ENCODE data around the gene LIPC.

The LIPC gene

DNA sequence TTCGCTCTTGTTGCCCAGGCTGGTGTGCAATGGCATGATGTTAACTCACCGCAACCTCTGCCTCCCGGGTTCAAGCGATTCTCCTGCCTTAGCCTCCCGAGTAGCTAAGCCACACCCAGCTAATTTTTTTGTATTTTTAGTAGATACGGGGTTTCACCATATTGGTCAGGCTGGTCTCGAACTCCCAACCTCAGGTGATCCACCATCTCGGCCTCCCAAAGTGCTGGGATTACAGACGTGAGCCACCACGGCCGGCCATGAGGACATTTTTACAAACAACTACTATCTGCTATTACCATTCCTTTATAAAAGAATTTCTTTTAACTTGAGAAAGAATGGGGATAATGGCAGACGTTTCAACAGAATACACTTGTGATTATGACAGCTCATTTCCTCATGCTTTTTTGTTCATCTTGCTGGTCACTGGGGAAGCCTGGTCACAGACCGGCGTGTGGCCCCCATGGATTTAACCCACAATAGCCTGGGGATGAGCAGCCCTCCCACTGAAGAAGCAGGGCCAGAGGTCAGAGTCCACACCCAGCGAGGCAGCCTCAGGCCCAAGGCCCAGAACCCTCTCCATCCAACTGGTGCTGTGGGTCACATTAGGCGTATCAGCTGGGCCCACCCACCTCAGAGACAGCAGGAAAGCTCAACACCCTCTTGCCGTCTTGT, 112.0 kb downstream of the LIPC start:
- no peak for DNase-seq

DNA sequence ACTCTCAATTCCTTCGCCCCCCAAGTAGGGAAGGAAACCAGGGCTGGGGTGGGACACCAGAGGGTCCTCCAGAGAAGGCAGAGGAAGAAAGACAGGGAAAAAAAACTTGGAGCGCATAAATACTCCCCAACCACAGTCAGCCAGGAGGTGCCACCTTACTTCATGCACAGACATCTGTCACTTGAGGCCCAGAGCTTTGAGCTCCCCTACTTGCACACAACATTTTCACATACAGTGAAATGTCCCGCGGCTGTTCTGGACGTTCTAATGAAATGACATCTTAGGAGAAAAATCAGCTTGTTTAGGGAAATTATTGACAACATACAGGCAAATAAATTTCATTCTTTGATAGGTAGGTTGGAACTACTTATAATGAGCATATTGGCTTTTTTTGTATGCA, 113.0 kb downstream of the LIPC start:
- no peak for DNase-seq

DNA sequence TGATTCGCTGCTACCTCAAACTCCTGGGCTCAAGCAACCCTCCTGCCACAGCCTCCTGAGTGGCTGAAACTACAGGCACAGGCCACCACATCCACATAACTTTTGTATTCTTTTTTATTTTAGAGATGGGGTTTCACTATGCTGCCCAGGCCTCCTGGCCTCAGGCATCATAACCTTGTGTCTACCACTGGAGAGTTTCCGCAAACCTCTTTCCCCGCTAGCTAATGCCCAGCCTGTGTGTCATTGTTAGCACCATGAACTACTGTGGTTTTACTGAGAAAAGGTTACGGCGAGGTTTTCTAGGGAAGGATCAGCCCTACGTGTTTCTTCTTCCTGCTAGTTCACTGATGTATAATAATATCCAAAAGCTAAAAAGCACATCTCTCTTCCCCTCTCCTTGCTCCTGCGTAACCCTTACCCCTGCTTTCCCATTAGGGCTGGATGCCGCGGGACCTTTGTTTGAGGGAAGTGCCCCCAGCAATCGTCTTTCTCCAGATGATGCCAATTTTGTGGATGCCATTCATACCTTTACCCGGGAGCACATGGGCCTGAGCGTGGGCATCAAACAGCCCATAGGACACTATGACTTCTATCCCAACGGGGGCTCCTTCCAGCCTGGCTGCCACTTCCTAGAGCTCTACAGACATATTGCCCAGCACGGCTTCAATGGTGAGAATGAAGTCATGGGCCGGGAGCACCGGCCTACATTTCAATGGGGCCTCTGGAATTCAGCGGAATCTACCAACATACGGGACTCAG, 113.7 kb downstream of the LIPC start:
- DNase-seq: no peak

DNA sequence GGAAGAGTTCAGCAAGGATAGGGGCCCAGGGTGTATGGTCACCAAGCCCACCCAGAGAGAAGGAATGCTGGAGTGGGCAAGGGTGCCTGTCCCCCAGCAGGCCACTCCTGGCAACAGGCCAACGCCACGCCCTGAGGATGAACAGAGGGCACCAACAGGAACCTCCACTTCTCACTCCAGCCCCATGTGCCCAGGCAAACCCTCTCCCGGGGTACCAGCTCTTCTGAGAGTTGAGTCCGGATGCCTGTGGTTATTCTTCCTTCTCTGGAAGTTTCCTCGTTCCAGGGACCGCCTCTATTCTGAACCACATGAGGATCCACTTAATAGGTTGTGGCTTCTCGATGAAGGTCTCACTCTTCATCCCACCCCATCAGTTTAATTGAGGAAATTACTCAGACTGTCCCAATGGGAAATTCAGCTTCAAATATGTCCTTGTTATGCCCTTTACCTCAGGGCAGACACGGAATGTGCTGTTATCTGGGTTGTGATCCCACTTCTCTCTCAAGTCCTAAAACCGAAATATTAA, 114.3 kb downstream of the LIPC start:
- no peak for DNase-seq

DNA sequence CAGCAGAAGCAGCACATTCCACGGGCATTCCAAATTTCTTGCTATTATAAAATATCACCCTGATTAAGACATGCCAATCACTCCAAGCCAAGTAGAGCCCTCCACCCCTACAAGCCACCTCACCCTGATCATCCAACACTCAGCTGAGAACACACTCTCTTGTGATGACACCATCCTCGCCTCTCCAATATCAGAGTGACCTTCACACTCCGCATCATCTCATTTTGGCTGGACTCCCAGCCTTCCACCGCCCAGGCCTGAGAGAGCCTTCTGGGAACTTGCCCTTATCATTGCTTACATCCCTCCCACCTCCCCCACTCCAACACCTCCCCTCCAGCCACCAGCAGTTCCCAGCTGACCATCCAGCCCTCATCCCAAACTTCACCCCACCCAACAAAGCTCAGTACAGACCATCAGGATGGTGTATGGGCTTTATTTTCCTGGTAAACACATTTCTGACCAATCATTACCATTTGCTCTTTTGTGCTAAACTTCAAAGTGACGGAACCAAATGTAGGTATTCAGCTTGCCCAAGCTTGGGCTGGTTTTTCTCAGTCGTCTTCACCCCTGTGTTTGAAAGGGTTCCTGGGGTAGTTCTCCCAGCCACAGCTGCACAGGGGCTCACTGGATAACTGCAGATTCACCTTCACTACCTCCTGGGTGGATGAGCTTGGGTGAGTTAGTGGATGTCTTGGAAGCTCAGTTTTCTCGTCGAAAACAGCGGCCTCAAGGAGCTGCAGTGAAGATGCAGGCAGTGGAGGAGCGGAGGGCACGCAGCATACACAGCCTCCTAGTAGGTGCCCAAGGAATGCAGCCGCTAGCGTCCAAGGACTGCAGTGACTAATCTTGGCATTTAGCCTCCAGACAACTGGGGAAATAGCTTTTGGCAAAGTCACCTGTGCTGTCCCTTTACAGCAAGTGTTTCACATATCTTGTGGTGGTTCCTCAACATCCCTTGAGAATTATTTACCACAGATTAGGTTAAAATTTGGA, 115.1 kb downstream of the LIPC start:
- DNase-seq: no peak

DNA sequence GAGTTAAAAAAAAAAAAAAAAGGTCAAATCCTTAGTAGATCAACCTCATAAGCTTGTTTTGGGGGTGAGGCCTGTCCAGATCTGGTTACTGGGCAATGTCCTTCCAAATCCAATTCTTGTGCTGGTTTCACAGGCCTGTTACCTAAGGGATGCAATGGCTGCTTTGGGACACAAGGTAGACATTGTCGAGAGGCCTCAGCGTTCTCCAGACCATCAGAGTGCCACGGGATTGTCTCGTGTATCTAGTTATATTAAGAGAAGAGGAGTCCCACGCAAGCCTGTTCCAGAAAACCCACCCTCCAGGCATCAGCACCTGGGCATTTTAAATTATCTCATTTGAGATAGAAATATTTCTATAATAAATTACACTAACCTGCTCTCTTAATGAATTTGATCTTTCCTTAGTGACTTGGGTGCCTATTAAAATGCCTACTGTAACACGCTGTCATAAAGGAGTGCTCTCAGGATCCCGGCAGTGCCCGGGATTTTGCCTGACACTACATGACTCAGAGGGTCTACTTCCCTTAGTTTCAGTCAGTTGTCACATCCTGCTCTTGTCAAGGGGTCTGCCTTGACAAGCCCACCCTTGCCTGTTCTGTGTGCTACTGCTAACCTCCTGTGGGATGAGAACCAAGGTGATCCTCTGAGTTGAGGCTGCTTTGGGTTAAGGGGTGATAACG, 116.0 kb downstream of the LIPC start:
- DNase-seq: no peak

DNA sequence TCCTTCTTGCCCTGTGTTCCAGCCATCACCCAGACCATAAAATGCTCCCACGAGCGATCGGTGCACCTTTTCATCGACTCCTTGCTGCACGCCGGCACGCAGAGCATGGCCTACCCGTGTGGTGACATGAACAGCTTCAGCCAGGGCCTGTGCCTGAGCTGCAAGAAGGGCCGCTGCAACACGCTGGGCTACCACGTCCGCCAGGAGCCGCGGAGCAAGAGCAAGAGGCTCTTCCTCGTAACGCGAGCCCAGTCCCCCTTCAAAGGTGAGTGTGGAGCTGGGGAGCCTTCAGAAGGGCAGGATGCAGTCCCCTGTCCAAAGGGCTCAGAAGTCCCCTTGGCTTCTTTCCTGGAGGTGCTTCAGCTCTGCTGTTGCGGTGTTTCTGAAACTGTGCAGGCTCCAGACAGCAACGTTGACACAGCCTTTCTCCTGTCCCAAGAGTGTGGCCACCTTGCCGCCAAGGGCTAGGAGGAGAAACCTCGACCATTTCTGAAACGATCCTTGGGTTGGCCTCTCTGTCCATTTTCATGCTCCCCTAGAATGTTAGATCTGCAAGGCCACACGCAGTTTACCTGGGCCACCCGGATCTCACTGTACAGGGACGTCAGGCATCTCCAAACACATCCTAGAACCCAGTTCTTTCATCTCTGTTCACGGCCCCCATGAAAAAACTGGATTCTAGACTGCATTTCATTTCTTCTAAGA, 116.7 kb downstream of the LIPC start:
- no peak for DNase-seq

DNA sequence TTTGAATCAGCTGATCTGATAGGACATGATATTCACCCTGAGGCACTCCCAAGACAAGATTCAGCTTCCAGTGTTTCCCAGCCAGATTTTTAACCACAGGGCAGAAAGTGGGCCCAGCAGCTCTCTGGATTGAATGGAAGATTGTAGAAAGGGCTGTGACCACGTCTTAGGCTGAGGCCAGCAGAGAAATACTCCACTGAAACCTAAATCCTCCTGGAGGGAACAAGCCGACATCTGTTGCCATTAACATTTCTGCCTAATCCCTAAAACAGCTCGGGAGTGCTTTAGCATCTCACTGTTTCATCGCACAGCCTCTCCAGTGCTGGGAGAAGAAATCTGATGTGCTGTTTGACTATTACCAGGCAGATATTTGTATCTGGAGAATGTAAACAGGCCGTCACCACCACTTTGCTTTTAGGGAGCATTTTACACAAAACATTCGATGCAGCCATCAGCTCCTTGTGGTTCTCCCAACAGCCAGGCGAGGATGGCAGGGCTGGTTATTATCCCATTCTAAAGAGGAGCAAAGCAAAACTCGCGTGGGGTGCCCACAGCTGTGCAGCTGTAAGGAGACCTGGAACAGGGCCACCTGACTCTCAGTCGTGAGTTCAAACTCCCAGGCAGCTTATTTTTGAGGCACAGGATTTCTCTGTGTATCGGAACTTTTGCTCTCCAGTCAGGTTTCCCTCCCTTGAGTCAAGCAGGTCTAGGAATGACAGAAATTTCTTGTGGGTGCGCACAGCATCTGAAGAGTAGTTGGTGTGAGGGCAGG, 117.4 kb downstream of the LIPC start:
- DNase-seq: no peak

DNA sequence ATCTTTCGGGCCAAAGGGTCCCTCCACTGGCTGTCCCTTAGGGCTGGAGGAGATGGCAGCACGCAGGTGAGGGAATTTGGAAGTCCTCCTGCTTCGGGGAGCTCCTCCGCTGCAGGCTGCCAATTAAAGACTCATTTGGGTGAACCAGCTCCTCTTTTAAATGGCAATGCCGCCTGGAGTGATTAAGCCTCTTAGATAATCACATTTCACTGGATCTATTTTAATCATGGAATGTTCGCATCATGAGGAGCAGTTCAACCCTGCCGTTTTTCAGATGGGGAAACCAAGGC, 117.9 kb downstream of the LIPC start:
- no peak for DNase-seq

DNA sequence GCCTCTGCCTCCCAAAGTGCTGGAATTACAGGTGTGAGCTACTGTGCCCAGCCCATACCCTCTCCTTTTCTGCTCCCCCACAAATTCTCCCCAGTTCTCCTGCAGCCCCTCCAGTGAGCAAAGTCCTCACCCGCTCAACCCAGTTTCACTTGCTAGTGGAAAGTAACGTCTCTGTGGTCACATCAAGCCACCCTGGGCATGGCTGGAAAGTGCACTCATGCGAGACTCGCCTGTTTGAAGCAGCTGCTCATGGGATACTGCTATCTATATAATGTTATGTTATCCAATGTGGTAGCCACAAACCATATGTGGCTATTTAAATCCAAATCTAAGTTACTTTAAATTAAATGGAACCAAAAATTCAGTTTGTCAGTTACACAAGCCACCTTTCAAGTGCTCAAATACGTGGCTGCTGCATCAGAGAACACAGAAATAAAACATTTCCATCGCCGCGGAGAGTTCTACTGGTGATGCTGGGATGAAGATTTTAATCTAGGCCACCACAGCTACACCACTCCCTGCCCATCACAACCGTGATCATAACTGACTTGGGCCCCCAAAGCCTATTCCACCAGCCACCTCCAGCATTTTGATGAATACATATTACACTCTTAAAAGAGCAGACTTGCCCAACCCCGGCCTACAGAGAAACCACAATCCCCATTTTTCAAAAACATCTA, 119.4 kb downstream of the LIPC start:
- no peak for DNase-seq

DNA sequence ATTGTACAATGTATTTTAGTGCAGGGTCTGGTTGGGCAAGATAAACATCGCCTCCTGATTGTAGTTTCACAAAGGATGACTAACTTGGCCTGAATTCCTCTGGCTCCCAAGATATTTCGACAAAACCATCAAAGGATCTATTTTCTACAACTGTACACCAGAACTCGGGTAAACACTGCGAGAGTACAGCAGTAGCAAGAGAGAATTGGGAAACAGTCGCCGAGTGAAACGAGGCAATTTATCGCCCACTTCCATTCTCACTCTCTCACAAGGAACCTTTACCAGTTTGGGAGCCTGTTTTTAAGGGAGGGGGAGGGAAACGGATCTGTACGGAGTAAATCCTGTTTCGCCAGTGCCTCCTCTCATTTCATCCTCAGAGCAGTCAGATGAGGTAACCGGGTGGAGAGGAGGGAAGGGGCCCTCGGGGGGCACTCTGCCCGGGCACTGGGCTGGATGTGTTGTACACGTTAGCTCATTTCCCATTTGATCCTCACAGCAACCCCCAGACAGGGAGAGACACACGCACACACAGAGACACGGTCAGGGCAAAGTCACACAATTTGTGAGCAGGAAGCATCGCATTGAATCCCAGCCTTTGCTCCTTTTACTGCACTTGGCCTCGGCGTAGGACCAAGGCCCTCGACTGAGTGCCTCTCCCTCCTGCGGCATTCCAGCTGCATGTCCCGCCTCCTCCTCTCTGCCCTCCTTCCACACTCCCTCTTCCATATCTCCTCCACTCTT, 120.1 kb downstream of the LIPC start:
- DNase-seq: no peak

DNA sequence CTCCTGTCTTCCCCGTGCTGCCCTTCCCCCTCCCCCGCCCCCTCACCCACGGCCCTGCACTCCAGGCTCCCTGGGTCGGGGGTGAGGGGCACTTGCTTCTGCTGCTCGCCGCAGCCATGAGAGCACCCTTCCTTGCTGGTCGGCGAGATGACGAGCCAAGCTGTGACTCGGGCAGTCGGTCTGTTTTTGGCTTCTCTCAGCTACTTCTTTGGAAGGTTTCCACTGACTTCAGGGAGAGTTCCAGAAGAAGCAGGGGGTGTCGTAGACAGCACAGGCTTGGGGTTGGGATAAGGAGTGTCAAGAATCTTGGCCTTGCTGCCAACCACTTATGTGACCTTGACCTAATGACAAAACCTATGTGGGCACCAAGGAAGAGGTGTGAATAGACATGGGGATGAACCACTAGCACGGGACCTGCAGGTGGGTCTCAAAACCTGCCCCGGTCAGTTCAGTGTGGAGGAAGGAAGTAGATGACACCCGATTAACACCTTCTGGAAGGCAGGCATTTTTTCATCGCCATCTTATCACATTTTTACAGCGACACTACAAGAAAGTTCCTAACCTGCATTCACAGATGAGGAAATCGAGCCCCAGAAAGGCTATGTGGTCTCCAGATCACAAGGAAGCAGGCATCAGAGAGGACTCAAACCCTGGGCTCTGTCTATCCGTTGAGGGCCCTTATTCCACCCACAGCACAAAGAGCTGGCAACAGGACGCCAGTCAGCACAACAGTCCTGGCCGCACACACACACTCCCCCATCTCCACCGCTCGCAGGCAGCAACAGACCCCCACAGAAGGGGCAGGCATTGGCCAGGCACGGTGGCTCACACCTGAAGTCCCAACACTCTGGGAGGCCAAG, 120.9 kb downstream of the LIPC start:
- no peak for DNase-seq

DNA sequence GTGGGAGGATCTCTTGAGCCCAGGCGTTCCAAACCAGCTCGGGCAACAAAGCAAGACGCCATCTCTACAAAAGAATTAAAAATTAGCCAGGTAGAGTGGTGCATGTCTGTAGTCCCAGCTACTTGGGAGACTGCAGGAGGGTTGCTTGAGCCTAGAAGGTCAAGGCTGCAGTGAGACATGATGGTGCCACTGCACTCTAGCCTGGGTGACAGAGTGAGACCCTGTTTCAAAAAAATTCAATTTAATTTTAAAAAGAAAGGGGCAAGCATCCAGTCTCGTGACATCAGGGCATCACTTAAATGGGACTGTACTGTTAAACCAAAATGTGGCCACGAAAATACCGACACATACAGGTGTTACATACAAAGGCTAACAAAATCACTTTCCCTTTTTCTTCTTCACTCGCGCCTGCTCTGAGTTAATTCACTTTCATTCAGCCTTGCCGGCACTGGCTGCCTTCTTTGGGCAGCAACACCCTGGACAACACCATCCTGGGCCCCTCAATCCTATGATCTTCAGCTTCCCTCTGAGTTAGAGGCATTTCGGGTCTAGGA, 121.7 kb downstream of the LIPC start:
- no peak for DNase-seq

DNA sequence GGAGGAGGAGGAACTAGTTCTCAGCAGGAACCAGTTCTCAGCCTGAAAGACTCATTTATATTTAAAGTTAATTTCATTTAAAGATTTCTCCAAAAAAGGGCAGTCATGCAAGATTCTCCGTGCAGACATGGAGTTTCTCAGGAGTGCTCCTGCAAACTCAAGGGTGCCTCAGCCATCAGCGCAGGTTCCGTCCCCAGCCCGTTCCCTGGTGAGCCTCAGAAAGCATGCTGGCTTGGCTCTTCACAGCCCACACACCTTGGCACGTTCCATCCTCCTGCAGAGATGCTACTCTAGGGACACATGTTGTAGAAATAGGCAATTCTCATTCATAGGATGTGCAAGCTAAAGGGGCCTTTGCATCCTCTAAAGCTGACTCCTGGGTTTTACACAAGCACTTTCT, 123.0 kb downstream of the LIPC start:
- DNase-seq: no peak

DNA sequence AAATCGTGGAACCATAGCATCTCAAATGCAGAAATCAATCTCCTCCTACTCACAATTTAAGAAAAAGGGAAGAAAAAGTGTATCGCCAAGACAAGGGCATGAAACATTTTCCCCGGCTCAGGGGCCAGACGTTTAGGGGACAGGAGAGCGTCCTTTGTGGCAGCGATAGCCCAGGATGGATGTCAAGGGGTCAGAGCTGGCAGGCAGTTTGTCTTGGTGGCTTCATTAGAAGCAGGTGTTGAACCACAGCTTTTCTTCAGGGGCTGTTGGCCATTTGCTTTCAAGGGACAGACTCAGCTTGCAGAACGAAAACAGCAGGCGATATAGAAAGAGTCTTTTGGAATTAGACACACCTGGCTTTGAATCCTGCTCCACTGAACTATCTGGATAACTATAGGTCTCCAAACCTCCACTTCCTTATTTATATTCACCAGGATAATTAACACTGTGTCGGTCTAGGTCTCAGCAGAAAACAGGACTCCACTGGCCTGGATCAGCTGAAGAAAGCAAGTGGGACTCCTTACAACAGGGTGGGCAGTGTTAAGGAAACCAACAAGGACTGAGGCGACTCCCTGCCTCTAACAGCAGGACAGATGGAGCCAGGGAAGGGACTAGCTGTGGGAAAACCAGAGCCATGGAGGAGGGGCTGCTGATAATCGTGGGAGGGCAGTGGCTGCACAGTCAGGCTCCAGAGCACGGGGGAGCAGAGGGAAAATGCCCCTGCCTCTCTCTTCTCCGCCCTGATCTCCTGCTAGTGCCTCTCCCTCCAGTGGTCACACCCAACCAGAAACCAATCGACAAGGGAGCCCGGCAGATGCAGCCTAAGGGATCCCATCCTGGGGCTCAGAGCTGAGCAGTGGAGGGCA, 123.6 kb downstream of the LIPC start:
- DNase-seq: no peak

DNA sequence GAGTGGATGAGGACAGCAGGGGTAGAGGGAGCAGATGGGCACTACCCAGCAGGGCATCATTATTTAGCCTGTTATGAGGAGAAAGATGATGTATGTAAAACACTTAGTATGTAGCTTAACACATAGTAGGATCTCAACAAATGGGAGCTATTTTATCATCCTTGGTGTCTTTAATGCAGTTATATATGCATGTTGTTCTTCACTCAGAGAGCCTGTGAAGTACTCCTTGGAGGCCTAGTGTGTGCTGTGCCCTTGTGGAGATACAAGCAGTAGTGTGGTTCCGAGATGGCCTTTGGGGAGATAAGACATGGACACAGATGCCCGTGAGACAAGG, 124.2 kb downstream of the LIPC start:
- no peak for DNase-seq

DNA sequence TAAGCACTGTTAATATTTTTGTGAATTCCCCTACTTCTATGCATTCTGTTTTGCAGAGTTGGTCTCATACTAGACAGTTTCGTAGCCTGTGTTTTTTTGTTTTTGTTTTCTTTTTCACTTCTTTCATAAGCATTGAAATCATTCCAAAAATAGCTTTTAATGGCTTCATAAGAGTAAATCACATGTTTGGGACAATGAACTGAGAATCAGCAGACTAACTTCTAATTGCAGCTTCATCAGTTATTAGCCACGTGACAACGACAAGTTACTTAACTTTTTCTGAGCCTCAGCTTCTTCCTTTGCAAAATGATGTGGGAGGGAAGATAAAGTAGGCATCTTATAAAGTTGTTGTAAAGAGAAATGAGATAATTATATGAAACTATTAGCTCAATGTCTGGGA, 124.8 kb downstream of the LIPC start:
- DNase-seq: no peak

DNA sequence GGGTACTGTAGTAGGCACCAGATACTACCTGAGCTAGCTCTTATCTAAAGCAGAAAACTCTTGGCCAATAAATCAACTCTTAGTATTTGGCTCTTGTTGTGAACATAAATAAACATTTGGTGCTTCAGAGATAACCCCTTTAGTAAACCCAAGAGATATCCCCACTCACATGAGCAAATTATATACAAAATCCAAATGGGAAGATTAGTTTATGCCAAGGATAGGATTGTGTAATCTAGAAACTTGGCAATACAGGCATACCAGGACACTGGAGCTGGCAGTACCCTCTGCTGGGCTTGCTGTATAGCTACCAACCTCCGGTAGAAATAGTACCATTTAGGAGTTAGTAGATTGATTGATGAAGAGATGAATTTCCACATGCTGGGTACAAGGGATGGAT, 127.0 kb downstream of the LIPC start:
- DNase-seq: no peak
